ENCODE results near the gene CDC42SE2.

CDC42SE2 gene

GRCh38 chr5:131369558-131369957 lies 105.7 kb downstream of the CDC42SE2 start:
- Histone ChIP-seq H3K4me2 (ENCODE audit: insufficient read depth, low read length, poor library complexity, severe bottlenecking) (no peak overlapping the region), H2AFZ (ENCODE audit: low read length) (no peak overlapping the region), H3K9me3 (replicated peaks in 1 of 2; ENCODE audit: control insufficient read depth in 2 of 2, insufficient read depth in 1 of 2, low read depth in 1 of 2, low read length in 2 of 2) (peaks cover 0 to 10% of the 10 kb centered on the region in 2 donors), H3K18ac (ENCODE audit: low read length) (no peak overlapping the region), H3K27ac (replicated peaks; ENCODE audit: low read length) (no peak overlapping the region), H4K8ac (ENCODE audit: low read depth, low read length) (no peak overlapping the region), H3K4ac (ENCODE audit: low read length) (no peak overlapping the region), H2AK5ac (ENCODE audit: low read depth, low read length) (no peak overlapping the region), H4K91ac (ENCODE audit: low read depth, low read length, poor library complexity) (no peak overlapping the region), H2BK120ac (ENCODE audit: low read depth, low read length) (no peak overlapping the region), H3K4me3 (ENCODE audit: low read length in 2 of 2) (no peak overlapping the region), H3K79me1 (ENCODE audit: low read depth, low read length) (no peaks in the 10 kb centered on the region), H3K9ac (ENCODE audit: low read depth, low read length, poor library complexity) (no peak overlapping the region), H2BK12ac (ENCODE audit: low read length) (no peak overlapping the region), H2BK5ac (ENCODE audit: low read length) (no peak overlapping the region), H3K14ac (ENCODE audit: low read length) (no peak overlapping the region), H2BK15ac (ENCODE audit: low read length) (no peak overlapping the region), H3K23ac (ENCODE audit: low read depth, low read length, poor library complexity) (no peak overlapping the region), H3K27me3 (ENCODE audit: control insufficient read depth in 3 of 3, insufficient read depth in 3 of 3, low read depth in 1 of 3, low read length in 3 of 3) (no peaks in the 10 kb centered on the region), H3K36me3 (replicated peaks in 1 of 2; ENCODE audit: control insufficient read depth in 2 of 2, insufficient read depth in 2 of 2, low read length in 2 of 2) (peaks cover 0 to 3% of the 10 kb centered on the region in 2 donors), H3K4me1 (ENCODE audit: control insufficient read depth in 2 of 2, insufficient read depth in 1 of 2, low read depth in 1 of 2, low read length in 2 of 2) (no peaks in the 10 kb centered on the region)
- no peak for DNase-seq (ENCODE audit: low spot score)
- WGBS, 2 donors (ENCODE audit: extremely low coverage in 2 of 2, insufficient read length in 2 of 2, insufficient replicate concordance in 1 of 2): no CpG with 5 or more reads among the region's 1 CpG

- Histone ChIP-seq H2AFZ (ENCODE audit: low read length) (no peak overlapping the region), H3K36me3 (replicated peaks in 1 of 2; ENCODE audit: control insufficient read depth in 2 of 2, insufficient read depth in 2 of 2, low read length in 2 of 2) (peaks cover 0 to 7% of the 10 kb centered on the region in 2 donors), H3K27me3 (ENCODE audit: control insufficient read depth in 3 of 3, insufficient read depth in 3 of 3, low read depth in 1 of 3, low read length in 3 of 3) (no peaks in the 10 kb centered on the region), H3K27ac (replicated peaks; ENCODE audit: low read length) (no peak overlapping the region), H2BK15ac (ENCODE audit: low read length) (no peak overlapping the region), H3K4ac (ENCODE audit: low read length) (no peak overlapping the region), H2BK12ac (ENCODE audit: low read length) (no peak overlapping the region), H3K4me3 (ENCODE audit: low read length in 2 of 2) (no peak overlapping the region), H3K4me1 (ENCODE audit: control insufficient read depth in 2 of 2, insufficient read depth in 1 of 2, low read depth in 1 of 2, low read length in 2 of 2) (no peaks in the 10 kb centered on the region), H3K23ac (ENCODE audit: low read depth, low read length, poor library complexity) (no peak overlapping the region), H2AK5ac (ENCODE audit: low read depth, low read length) (no peak overlapping the region), H4K8ac (ENCODE audit: low read depth, low read length) (no peak overlapping the region), H2BK5ac (ENCODE audit: low read length) (no peak overlapping the region), H2BK120ac (ENCODE audit: low read depth, low read length) (no peak overlapping the region), H3K14ac (ENCODE audit: low read length) (no peak overlapping the region), H3K79me1 (ENCODE audit: low read depth, low read length) (no peaks in the 10 kb centered on the region), H3K4me2 (ENCODE audit: insufficient read depth, low read length, poor library complexity, severe bottlenecking) (no peak overlapping the region), H4K91ac (ENCODE audit: low read depth, low read length, poor library complexity) (no peak overlapping the region), H3K18ac (ENCODE audit: low read length) (no peak overlapping the region), H3K9ac (ENCODE audit: low read depth, low read length, poor library complexity) (no peak overlapping the region), H3K9me3 (replicated peaks in 1 of 2; ENCODE audit: control insufficient read depth in 2 of 2, insufficient read depth in 1 of 2, low read depth in 1 of 2, low read length in 2 of 2) (peaks cover 0 to 14% of the 10 kb centered on the region in 2 donors)
- WGBS, 2 donors (ENCODE audit: extremely low coverage in 2 of 2, insufficient read length in 2 of 2, insufficient replicate concordance in 1 of 2): no CpG with 5 or more reads among the region's 2 CpGs
- DNase-seq (ENCODE audit: low spot score): no peak
These were observed 108.0 kb downstream of the CDC42SE2 start for GRCh38 chr5:131371835-131372234.

GRCh38 chr5:131373265-131373664 lies 109.4 kb downstream of the CDC42SE2 start:
- Histone ChIP-seq H3K4me3 (ENCODE audit: low read length in 2 of 2) (no peak overlapping the region), H4K8ac (ENCODE audit: low read depth, low read length) (no peak overlapping the region), H2AK5ac (ENCODE audit: low read depth, low read length) (no peak overlapping the region), H2BK120ac (ENCODE audit: low read depth, low read length) (no peak overlapping the region), H2BK5ac (ENCODE audit: low read length) (no peak overlapping the region), H3K4ac (ENCODE audit: low read length) (no peak overlapping the region), H3K23ac (ENCODE audit: low read depth, low read length, poor library complexity) (no peak overlapping the region), H3K9me3 (replicated peaks in 1 of 2; ENCODE audit: control insufficient read depth in 2 of 2, insufficient read depth in 1 of 2, low read depth in 1 of 2, low read length in 2 of 2) (peaks cover 0 to 5% of the 10 kb centered on the region in 2 donors), H3K14ac (ENCODE audit: low read length) (no peak overlapping the region), H3K18ac (ENCODE audit: low read length) (no peak overlapping the region), H2BK15ac (ENCODE audit: low read length) (no peak overlapping the region), H4K91ac (ENCODE audit: low read depth, low read length, poor library complexity) (no peak overlapping the region), H2AFZ (ENCODE audit: low read length) (no peak overlapping the region), H3K36me3 (replicated peaks in 1 of 2; ENCODE audit: control insufficient read depth in 2 of 2, insufficient read depth in 2 of 2, low read length in 2 of 2) (peaks cover 0 to 4% of the 10 kb centered on the region in 2 donors), H3K9ac (ENCODE audit: low read depth, low read length, poor library complexity) (no peak overlapping the region), H2BK12ac (ENCODE audit: low read length) (no peak overlapping the region), H3K4me2 (ENCODE audit: insufficient read depth, low read length, poor library complexity, severe bottlenecking) (no peak overlapping the region), H3K79me1 (ENCODE audit: low read depth, low read length) (no peaks in the 10 kb centered on the region), H3K27me3 (ENCODE audit: control insufficient read depth in 3 of 3, insufficient read depth in 3 of 3, low read depth in 1 of 3, low read length in 3 of 3) (no peaks in the 10 kb centered on the region), H3K4me1 (ENCODE audit: control insufficient read depth in 2 of 2, insufficient read depth in 1 of 2, low read depth in 1 of 2, low read length in 2 of 2) (no peaks in the 10 kb centered on the region), H3K27ac (replicated peaks; ENCODE audit: low read length) (no peak overlapping the region)
- WGBS, 2 donors (ENCODE audit: extremely low coverage in 2 of 2, insufficient read length in 2 of 2, insufficient replicate concordance in 1 of 2): no CpG with 5 or more reads among the region's 5 CpGs
- no peak for DNase-seq (ENCODE audit: low spot score)

GRCh38 chr5:131375351-131375750 lies 111.5 kb downstream of the CDC42SE2 start:
- Histone ChIP-seq H3K4ac (ENCODE audit: low read length) (no peak overlapping the region), H3K27me3 (ENCODE audit: control insufficient read depth in 3 of 3, insufficient read depth in 3 of 3, low read depth in 1 of 3, low read length in 3 of 3) (no peaks in the 10 kb centered on the region), H3K14ac (ENCODE audit: low read length) (no peak overlapping the region), H3K79me1 (ENCODE audit: low read depth, low read length) (no peaks in the 10 kb centered on the region), H3K4me1 (ENCODE audit: control insufficient read depth in 2 of 2, insufficient read depth in 1 of 2, low read depth in 1 of 2, low read length in 2 of 2) (no peaks in the 10 kb centered on the region), H2BK120ac (ENCODE audit: low read depth, low read length) (no peak overlapping the region), H2BK12ac (ENCODE audit: low read length) (no peak overlapping the region), H3K36me3 (replicated peaks in 1 of 2; ENCODE audit: control insufficient read depth in 2 of 2, insufficient read depth in 2 of 2, low read length in 2 of 2) (peaks cover 0 to 4% of the 10 kb centered on the region in 2 donors), H2BK15ac (ENCODE audit: low read length) (no peak overlapping the region), H3K9ac (ENCODE audit: low read depth, low read length, poor library complexity) (no peak overlapping the region), H3K18ac (ENCODE audit: low read length) (no peak overlapping the region), H3K4me3 (ENCODE audit: low read length in 2 of 2) (no peak overlapping the region), H2AFZ (ENCODE audit: low read length) (no peak overlapping the region), H3K23ac (ENCODE audit: low read depth, low read length, poor library complexity) (no peak overlapping the region), H4K8ac (ENCODE audit: low read depth, low read length) (no peak overlapping the region), H3K9me3 (replicated peaks in 1 of 2; ENCODE audit: control insufficient read depth in 2 of 2, insufficient read depth in 1 of 2, low read depth in 1 of 2, low read length in 2 of 2) (peaks cover 0 to 4% of the 10 kb centered on the region in 2 donors), H3K4me2 (ENCODE audit: insufficient read depth, low read length, poor library complexity, severe bottlenecking) (no peak overlapping the region), H2BK5ac (ENCODE audit: low read length) (no peak overlapping the region), H3K27ac (replicated peaks; ENCODE audit: low read length) (no peak overlapping the region), H2AK5ac (ENCODE audit: low read depth, low read length) (no peak overlapping the region), H4K91ac (ENCODE audit: low read depth, low read length, poor library complexity) (no peak overlapping the region)
- no peak for DNase-seq (ENCODE audit: low spot score)
- no CpG with 5 or more reads among the region's 2 CpGs for WGBS, 2 donors (ENCODE audit: extremely low coverage in 2 of 2, insufficient read length in 2 of 2, insufficient replicate concordance in 1 of 2)
